ENCODE results near the gene CHRM4.
A peak's percentile ranks its signal among the peaks of the same experiment; 100 is the strongest.

Gene CHRM4

GRCh38 chr11:46364056-46364455 lies 27.5 kb downstream of the CHRM4 start:
- no peak overlapping the region for H3K4me3 ChIP-seq (ENCODE audit: low read length)
- DNase-seq (ENCODE audit: low read depth), result no peak
- TF ChIP-seq CTCF (conservative IDR thresholded peaks at IDR 0.05; ENCODE audit: low read length), result no peak

GRCh38 chr11:46363455-46364005 lies 28.0 kb downstream of the CHRM4 start:
- peak; percentile 29 for DNase-seq (ENCODE audit: low read depth)
- TF ChIP-seq CTCF (conservative IDR thresholded peaks at IDR 0.05; ENCODE audit: low read length), result no peak
- H3K4me3 ChIP-seq (ENCODE audit: low read length), result no peak overlapping the region

- peak; percentile 58 for DNase-seq (ENCODE audit: low read depth)
- H3K4me3 ChIP-seq (ENCODE audit: low read length), result no peak overlapping the region
- TF ChIP-seq CTCF (conservative IDR thresholded peaks at IDR 0.05; ENCODE audit: low read length), result no peak
These were observed 28.6 kb downstream of the CHRM4 start for GRCh38 chr11:46363031-46363407.

GRCh38 chr11:46362156-46363030 lies 29.2 kb downstream of the CHRM4 start:
- no peak for TF ChIP-seq CTCF (conservative IDR thresholded peaks at IDR 0.05; ENCODE audit: low read length)
- no peak for DNase-seq (ENCODE audit: low read depth)
- H3K4me3 ChIP-seq (ENCODE audit: low read length), result no peak overlapping the region

DNA sequence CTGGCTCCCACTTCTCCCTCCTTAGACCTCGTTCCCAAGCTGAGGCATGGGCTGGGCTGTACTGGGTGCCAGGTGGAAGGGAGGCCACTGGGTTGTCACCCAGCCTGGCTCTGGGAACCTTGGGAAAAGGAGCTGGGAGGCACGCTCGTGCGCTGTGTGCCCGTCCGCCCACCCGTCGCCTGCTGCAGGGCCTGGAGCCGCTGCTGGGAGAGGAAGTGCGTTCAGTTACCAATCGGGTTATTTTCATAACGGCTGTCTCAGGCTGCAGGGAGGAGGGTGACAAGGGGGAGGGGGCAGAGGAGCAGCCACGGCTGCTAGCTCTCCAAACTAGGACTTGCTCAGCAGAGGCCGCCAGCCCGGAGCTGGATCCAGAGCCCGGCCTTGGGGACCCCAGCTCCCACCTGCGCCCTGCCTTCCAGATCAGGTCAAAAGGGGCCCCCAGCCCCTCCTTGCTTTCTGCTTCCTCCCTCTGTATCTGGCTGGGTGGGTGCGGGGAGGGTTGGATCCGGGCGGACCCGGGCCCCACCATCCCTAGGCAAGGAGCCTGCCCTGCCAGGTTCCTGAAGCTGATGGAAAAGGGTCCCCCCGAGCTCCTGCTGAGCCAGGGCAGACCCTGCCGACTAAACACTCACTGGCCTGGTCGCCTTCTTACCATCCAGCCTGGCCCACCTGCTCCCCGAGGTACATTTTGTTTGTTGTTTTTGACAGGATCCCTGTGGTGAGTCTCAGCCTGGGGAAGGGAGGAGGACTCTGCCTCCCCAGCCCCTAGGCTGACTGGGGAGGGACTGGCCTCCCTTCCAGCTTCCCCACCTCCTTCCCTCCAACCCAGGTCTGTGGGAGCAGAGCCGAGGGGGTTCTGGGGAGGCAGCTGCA lies 30.1 kb downstream of the CHRM4 start:
- no peak overlapping the region for H3K4me3 ChIP-seq (ENCODE audit: low read length)
- peak; percentile 54 for DNase-seq (ENCODE audit: low read depth)
- TF ChIP-seq CTCF (conservative IDR thresholded peaks at IDR 0.05; ENCODE audit: low read length), result no peak

GRCh38 chr11:46360878-46361277 lies 30.7 kb downstream of the CHRM4 start:
- no peak for TF ChIP-seq CTCF (conservative IDR thresholded peaks at IDR 0.05; ENCODE audit: low read length)
- peak; percentile 25 for DNase-seq (ENCODE audit: low read depth)
- H3K4me3 ChIP-seq (ENCODE audit: low read length), result no peak overlapping the region
